Glomerular endothelial cell (primary cell): ENCODE data around the gene SLC40A1. TPM values are rescaled to one million over a fixed set of nuclear protein-coding genes. Genes with fewer than 3 reads are reported as not detected.
"Not testable (repeated sequence)": the region's sequence is repeated elsewhere in the genome, so short reads cannot be mapped to it uniquely, and the experiment has no call there.

Experiments
- DNase-seq: peaks from one replicate; pipeline ENCODE4 v3.0.0-alpha.2; 2011; ENCODE audit warnings: low read depth, low spot score; ENCODE audit errors: extremely low read depth
- total RNA-seq: library from RNA; depleted of rRNA; stranded (reverse); fragments of >200 nt; gene quantifications from 2 replicates; pipeline ENCODE4 v1.2.3, GENCODE V29; 2015

The SLC40A1 gene
- 3.0 and 4.8 TPM in 2 replicates for total RNA-seq

- no peak for DNase-seq
These were observed at the start of gene SLC40A1 for GRCh38 chr2:189580658-189581353. Gene SLC40A1 (minus strand): TSS chr2:189580786. CDS start chr2:189580460, 326 bp downstream.

- DNase-seq = no peak
These were observed 49.2 kb upstream of the SLC40A1 start for GRCh38 chr2:189629531-189630453.

GRCh38 chr2:189628817-189629530, 48.4 kb upstream of the SLC40A1 start:
- no peak for DNase-seq

DNA sequence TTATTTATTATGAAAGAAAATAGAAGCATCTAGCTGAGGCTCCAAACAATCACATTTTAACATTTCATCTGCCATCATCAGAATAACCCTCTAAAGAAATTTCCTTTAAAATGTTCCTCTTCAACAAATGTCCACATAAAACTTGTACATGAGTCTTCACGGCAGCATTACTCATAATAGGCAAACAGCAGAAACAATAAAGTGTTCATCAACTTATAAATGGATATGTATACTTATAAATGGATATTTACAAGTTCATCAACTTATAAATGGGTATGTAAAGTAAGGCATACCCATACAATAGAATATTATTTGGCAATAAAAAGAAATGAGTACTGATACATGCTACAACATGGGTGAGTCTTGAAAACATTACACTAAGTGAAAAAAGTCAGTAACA, 47.2 kb upstream of the SLC40A1 start:
- no peak for DNase-seq

- DNase-seq = no peak
These were observed 45.0 kb upstream of the SLC40A1 start for GRCh38 chr2:189625636-189626035.

- no peak for DNase-seq
These were observed 44.2 kb upstream of the SLC40A1 start for GRCh38 chr2:189624648-189625355.

GRCh38 chr2:189623049-189623448, 42.5 kb upstream of the SLC40A1 start:
- no peak for DNase-seq

DNA sequence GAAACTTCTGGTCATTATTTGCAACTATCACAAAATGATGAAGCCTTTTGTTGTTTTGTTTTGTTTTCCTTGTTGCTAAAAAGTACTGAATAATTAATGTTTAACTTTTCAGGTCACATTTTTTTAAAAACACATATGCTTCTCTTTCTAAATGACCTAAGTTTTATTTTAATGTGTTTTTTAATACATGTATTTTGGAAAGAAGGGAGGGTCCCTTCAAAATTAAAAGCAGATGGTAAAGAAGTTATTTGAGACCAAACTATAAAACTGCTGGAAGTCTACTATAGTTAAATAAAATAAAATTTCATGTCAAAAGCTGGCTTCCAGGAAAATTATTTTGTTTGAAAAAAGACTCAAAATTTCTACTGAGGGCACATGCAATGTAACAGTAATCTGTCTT, 41.2 kb upstream of the SLC40A1 start:
- DNase-seq = no peak

DNA sequence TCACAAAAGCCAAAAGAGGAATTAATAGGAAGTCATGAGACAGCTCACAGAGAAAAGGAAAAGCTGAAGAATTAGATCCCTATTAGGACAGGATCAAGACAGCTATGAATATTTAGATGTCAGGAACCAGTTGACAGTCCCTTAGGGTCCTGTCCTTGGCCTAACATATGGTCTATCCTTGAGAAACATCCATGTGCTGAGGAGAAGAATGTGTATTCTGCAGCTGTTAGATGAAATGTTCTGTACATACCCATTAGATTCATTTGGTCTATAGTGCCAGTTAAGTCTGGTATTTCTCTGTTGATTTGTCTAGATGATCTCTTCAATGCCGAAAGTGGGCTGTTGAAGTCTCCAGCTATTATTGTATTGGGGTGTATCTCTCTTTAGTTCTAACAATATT, 37.6 kb upstream of the SLC40A1 start:
- DNase-seq = no peak

DNA sequence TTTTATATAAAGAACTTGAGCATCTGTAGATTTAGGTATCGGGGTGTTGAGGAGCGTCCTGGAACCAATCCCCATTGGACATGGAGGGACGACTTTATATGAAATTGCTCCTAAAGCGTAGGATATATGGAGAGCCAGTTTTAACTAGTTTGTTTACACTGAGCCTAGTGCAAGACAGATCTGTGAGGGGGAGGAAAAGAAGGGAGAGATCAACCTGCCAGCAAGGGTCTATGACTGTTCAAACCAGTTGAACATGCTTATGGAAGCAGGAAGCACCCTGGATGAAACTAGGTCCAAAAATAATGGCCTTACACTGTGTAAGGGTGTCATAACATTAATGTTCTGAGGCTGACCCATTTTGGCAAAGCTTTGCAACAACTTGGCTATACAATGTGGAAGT, 34.0 kb upstream of the SLC40A1 start:
- no peak for DNase-seq

- DNase-seq = no peak
These were observed 33.2 kb upstream of the SLC40A1 start for GRCh38 chr2:189613650-189614420.

DNA sequence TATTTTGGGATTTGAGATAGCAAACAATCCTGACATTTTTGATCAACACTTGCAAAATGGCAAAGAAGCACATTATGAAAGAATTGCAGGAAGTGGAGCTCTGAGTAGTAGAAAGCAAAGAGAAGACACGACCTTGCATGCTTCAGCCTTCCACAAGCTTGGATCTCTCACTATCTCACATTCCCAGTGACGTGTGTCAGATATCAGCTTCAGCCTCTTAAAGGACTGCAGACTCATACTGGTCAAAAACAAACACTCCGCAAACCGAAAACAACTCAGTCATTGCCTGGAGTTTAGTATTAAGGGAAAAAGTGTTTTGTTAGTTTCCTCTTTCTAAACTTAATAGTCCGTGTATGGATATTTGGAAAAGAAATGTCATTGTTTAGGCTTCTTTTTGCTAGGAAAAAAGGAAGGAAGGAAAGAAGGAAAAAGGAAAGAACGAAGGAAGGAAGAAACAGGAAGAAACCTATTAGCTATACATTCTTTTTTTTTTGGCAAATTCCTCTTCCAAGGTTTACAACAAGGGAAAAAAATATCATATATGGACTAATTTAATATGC, 32.6 kb upstream of the SLC40A1 start:
- DNase-seq = peak; percentile 79

DNA sequence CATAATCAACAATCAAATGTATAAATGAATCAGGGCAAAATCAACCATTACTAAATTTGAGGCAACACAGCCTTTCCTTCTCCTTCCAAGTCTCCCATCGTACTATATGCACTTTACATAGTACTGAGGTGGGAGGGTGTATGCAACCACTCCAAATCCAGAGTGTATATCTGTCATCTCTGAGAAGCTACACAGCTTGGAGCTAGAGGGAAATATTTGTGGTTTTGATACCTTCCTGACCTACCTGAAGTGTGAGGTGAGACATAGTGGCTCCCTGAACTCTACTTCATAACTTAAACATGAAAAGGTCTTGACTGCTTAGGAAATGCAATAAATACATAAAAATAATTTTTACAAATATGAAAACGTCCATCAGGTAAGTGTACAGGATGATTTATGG, 30.1 kb upstream of the SLC40A1 start:
- DNase-seq = no peak

- no peak for DNase-seq
These were observed 29.3 kb upstream of the SLC40A1 start for GRCh38 chr2:189609853-189610252.

DNA sequence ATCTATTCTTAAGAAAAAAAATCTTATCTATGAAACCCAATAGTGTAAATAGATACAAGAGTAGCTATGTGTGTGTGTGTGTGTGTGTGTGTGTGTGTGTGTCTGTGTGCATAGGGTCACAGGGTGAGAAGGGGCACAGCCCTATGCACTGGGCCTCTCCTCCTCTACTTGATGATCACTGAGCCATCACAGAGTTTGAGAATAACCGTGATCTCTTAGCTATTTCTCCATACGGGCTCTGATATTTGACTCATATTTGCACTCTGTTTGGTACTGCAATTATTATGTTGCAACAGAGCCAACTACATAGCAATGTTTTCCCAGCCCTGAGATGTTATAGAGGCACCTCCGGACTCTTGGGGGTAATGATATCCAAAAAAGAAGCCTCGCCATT, 28.8 kb upstream of the SLC40A1 start:
- DNase-seq = no peak

DNA sequence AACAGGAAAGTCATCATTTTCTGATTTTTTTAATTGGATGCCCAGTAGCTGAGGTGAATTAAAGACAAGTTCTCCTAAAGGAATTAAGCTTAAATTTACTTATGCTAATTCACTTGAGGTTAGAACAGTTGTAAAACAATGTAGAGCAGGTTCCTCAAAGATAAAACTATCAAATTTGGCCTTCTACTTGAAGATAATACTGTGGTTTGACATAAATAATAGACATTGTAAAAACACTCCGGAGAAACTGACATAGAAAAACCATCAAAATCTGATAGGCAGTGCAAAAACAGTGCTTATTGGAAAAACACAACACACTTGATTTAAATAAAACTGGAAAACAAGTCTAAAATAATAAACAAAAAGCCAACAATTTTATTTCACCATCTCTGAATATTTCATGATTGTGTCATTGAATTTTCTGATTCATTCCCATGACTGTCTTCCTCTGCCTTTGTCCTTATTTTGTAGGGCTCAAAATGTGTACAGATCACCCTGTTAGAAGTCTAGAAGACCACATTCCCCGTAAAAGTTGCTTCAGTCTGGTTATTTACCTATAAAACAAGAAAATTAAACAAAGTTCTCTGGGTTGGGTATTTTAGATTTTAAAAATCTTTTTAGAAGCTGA, 28.3 kb upstream of the SLC40A1 start:
- no peak for DNase-seq

- DNase-seq = no peak
These were observed 27.6 kb upstream of the SLC40A1 start for GRCh38 chr2:189608170-189608569.

DNA sequence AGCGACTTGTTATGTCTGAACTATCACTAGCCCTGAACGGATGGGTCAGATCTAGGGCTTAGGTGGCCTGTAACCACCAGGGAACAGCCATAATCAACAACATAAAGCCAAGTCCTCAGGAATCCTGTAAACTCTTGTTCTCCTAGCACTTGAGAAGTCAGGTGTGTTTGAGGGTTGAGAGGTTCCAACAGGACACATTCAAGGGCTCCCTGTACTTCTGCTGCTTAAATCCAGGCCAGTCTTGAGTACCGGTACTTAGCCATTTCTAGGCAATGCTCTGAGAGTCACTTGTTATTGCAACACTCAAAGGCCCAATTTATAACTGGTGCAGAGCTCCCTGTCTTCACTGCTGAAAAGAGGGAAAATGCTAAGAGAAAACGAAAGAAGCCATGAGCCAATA, 21.6 kb upstream of the SLC40A1 start:
- DNase-seq = no peak

DNA sequence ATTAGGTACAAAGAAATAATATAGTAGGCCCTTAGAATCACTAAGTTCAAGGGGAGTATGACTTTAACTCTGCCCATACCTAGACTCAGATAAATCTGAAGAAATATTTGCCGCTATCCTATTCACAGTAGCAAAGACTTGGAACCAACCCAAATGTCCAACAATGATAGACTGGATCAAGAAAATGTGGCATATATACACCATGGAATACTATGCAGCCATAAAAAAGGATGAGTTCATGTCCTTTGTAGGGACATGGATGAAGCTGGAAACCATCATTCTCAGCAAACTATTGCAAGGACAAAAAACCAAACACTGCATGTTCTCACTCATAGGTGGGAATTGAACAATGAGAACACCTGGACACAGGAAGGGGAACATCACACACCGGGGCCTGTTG, 21.1 kb upstream of the SLC40A1 start:
- DNase-seq = not testable (repeated sequence)
